HEK293T (cell line): ENCODE data around the gene KCNC1.

Experiments
- ARNT ChIP-seq: fragments of 450-650 bp; IDR thresholded peaks from 2 replicates; pipeline ENCODE4 v1.6.1; 2017; ENCODE audit warnings: mild to moderate bottlenecking
- CTBP1 ChIP-seq: fragments of 450-650 bp; IDR thresholded peaks from 2 replicates; pipeline ENCODE4 v1.6.1; 2016; ENCODE audit warnings: borderline replicate concordance
- FOXA1 ChIP-seq: fragments of 450-650 bp; IDR thresholded peaks from 2 replicates; pipeline ENCODE4 v1.6.1; 2016; ENCODE audit warnings: mild to moderate bottlenecking
- FOXM1 ChIP-seq: fragments of 450-650 bp; IDR thresholded peaks from 2 replicates; pipeline ENCODE4 v1.6.1; 2017; ENCODE audit warnings: mild to moderate bottlenecking, borderline replicate concordance
- LEF1 ChIP-seq: fragments of 450-650 bp; IDR thresholded peaks from 2 replicates; pipeline ENCODE4 v1.6.1; 2017; ENCODE audit warnings: mild to moderate bottlenecking, borderline replicate concordance
- SP1 ChIP-seq: fragments of 450-650 bp; IDR thresholded peaks from 2 replicates; pipeline ENCODE4 v1.6.1; 2017
- TARDBP ChIP-seq: fragments of 450-650 bp; IDR thresholded peaks from 2 replicates; pipeline ENCODE4 v1.6.1; 2016
- ZNF384 ChIP-seq: fragments of 450-650 bp; IDR thresholded peaks from 2 replicates; pipeline ENCODE4 v1.6.1; 2016
- TF ChIP-seq, protein P1 (sequence below): fragments of 450-650 bp; IDR thresholded peaks from 2 replicates; pipeline ENCODE4 v1.6.1; 2016

DNA sequence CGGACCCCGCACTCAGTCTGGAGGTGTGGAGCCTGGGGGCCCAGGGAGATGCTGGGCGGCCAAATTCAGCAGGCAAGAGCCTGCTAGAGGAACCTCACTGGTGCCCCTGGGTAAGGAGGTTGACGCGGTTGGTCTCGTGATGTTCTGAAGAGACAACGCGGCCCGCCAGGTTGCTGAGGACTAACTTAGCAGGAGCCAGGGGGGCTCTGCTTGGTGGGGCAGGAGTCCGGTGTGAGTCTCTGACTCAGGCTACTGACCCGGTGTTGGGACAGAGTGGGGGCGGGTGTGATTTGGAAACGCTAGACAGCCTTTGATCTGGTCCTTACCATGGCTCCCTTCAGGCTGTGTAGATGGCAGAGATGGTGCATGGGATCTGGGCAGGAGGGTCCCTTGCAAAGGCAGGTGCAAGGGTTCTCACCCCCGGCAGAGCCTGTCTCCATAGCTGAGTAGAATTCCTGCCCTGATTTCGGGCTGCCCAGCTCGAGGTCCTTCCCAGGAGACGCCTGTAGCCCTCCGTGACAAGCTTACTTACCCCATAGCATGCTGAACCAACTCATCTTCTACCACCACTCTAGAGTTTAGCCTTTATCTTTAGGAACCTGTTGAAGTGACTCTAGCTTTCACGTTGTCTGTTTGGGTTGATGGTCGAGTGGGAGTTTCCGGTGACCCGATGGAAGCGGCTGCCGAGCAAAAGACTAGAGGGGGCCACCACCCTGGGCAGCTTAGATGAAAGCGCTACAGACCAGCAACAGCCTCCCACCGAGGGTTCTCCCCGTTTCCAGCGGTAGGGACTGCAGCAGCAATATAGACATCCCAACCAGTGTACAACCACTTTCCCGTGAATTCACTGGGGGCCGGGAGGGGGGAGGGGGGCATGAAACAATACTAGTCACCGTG lies 38.4 kb downstream of the KCNC1 start:
- TF ChIP-seq, protein P1, sequence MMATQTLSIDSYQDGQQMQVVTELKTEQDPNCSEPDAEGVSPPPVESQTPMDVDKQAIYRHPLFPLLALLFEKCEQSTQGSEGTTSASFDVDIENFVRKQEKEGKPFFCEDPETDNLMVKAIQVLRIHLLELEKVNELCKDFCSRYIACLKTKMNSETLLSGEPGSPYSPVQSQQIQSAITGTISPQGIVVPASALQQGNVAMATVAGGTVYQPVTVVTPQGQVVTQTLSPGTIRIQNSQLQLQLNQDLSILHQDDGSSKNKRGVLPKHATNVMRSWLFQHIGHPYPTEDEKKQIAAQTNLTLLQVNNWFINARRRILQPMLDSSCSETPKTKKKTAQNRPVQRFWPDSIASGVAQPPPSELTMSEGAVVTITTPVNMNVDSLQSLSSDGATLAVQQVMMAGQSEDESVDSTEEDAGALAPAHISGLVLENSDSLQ: no peak
- TF ChIP-seq FOXM1: no peak
- no peak for TF ChIP-seq CTBP1
- no peak for TF ChIP-seq FOXA1
- TF ChIP-seq LEF1: no peak
- TF ChIP-seq ZNF384: no peak
- no peak for TF ChIP-seq SP1
- no peak for TF ChIP-seq TARDBP
- no peak for TF ChIP-seq ARNT
